Body of pancreas (tissue), 4 donors: ENCODE measurements around the gene GOLPH3L.

Source experiments
- POLR2A ChIP-seq, 3 donors: fragments of 450-650 bp; IDR thresholded peaks; one replicate each; pipeline ENCODE4 v1.6.1; 2016; ENCODE audit warnings: antibody characterized with exemption in 3 of 3, mild to moderate bottlenecking in 2 of 3
- TF ChIP-seq, protein P1 (sequence below), 7 experiments: fragments of 450-650 bp in 4 of 7; fragments of 200-600 bp in 3 of 7; sonication (generic) in 3 of 7; IDR thresholded peaks; one replicate each; pipeline ENCODE4 v1.5.1; 2016 to 2019; ENCODE audit warnings: antibody characterized with exemption in 7 of 7

DNA sequence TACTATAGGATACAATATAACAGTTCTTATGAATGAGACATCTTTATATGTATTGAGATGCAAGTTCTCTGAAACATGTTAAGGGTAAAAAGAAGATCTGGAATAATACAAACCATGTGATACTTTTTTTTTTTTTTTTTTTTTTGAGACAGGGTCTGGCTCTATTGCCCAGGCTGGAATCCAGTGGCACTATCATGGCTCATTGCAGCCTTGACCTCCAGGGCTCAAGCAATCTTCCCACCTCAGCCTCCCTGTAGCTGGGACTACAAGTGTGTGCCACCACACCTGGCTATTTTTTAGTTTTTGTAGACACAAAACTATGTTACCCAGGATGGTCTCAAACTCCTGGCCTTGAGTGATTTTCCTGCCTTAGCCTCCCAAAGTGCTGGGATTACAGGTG, 95.4 kb downstream of the GOLPH3L start:
- TF ChIP-seq, protein P1, sequence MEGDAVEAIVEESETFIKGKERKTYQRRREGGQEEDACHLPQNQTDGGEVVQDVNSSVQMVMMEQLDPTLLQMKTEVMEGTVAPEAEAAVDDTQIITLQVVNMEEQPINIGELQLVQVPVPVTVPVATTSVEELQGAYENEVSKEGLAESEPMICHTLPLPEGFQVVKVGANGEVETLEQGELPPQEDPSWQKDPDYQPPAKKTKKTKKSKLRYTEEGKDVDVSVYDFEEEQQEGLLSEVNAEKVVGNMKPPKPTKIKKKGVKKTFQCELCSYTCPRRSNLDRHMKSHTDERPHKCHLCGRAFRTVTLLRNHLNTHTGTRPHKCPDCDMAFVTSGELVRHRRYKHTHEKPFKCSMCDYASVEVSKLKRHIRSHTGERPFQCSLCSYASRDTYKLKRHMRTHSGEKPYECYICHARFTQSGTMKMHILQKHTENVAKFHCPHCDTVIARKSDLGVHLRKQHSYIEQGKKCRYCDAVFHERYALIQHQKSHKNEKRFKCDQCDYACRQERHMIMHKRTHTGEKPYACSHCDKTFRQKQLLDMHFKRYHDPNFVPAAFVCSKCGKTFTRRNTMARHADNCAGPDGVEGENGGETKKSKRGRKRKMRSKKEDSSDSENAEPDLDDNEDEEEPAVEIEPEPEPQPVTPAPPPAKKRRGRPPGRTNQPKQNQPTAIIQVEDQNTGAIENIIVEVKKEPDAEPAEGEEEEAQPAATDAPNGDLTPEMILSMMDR (IDR thresholded peaks at IDR 0.05) = no peak
- no peak for TF ChIP-seq POLR2A (IDR thresholded peaks at IDR 0.05)
